Ovary (tissue), 9 donors: ENCODE results near the gene CDC14B. TPM values are rescaled to one million over a fixed set of nuclear protein-coding genes. Genes with fewer than 3 reads are reported as not detected.

Experiments used
- DNase-seq, 5 donors: peaks; one replicate each; pipeline ENCODE4 v3.0.0-alpha.2; 2019 to 2020
- H3K27ac ChIP-seq, 2 donors: fragments of 200-600 bp; one replicate each; pipeline versions ENCODE4 v1.5.1 to v1.8.0; 2019 to 2022
- H3K27me3 ChIP-seq: fragments of 200-600 bp; one replicate; pipeline ENCODE4 v1.8.0; 2022
- H3K36me3 ChIP-seq: fragments of 200-600 bp; sonication (generic); one replicate; pipeline ENCODE4 v1.5.1; 2019
- H3K4me1 ChIP-seq: one replicate; pipeline ENCODE4 v1.8.1; 2013; ENCODE audit warnings: mild to moderate bottlenecking, moderate library complexity; ENCODE audit not compliant: insufficient read depth
- H3K4me3 ChIP-seq: fragments of 200-600 bp; sonication (generic); one replicate; pipeline ENCODE4 v1.5.1; 2017
- H3K9me3 ChIP-seq, 2 donors: fragments of 200-600 bp in 1 of 2; sonication (generic) in 1 of 2; one replicate each; pipeline versions ENCODE4 v1.5.1 to v1.8.1; 2013 to 2019; ENCODE audit warnings: mild to moderate bottlenecking in 1 of 2, moderate library complexity in 1 of 2
- EP300 ChIP-seq: sonication (generic); formaldehyde crosslinking; IDR thresholded peaks from one replicate; pipeline ENCODE4 v1.6.1; 2017; ENCODE audit warnings: antibody characterized with exemption
- POLR2A ChIP-seq: fragments of 450-650 bp; IDR thresholded peaks from one replicate; pipeline ENCODE4 v1.6.1; 2017; ENCODE audit warnings: antibody characterized with exemption, mild to moderate bottlenecking, moderate library complexity
- WGBS, 3 donors: extraction: QIAGEN DNeasy Blood & Tissue Kit in 1 of 3; methylation state at CpG; one replicate each; pipeline versions ENCODE4 v1.1.5 to v1.1.7; 2013 to 2017; 5-methylcytosine and 5-hydroxymethylcytosine counted together
- intact Hi-C, 4 donors: fragments of 100-400 bp; cut with DNase I; formaldehyde crosslinking; loops; one replicate each; pipeline versions ENCODE4 v1.11.0 to v1.15.1; 2022 to 2023
- polyA plus RNA-seq, 2 donors: library from polyadenylated mRNA; stranded (reverse); fragments of 200-250 nt in 1 of 2; fragments of 350-450 nt in 1 of 2; fragmentation: Illumina TruSeq in 1 of 2; extraction: RNeasy Lipid Tissue Mini Kit (QIAGEN cat#74804) in 1 of 2; gene quantifications; one replicate each; pipeline ENCODE4 v1.2.3, GENCODE V29; 2013 to 2014
- total RNA-seq, 7 donors: library from RNA; depleted of rRNA in 2 of 7; stranded (reverse); fragments of >200 nt in 2 of 7; fragmentation: NEBNext Ultra II Directional in 3 of 7; extraction: Animal tissue kit (Norgen Biotek cat#: 25700) in 3 of 7; gene quantifications; one replicate each; pipeline versions ENCODE4 v1.1.0 to v1.2.4, GENCODE V29; 2016 to 2023
- TF ChIP-seq, protein P1 (sequence below), 3 donors: fragments of 450-650 bp in 2 of 3; fragments of 200-600 bp in 1 of 3; IDR thresholded peaks; one replicate each; pipeline versions ENCODE4 v1.5.1 to v1.8.0; 2016 to 2022; ENCODE audit warnings: antibody characterized with exemption in 3 of 3, mild to moderate bottlenecking in 1 of 3
- donor health status: DM: no; HTN: no; CAD: no; lungs with moderate emphysema.
- donor health status: DM: no; HTN: no; CAD: no.
- donor health status: Bipolar disorder and iron deficiency.
- donor health status: DM: yes; HTN: yes; CAD: no.
- donor health status: DM: no; HTN: no; CAD: no.
- donor health status: DM: yes; HTN: yes; CAD: no.

CDC14B gene
- total and polyA plus RNA-seq, 9 donors, result 5.9 to 15.3 (median 11.4) TPM

DNA sequence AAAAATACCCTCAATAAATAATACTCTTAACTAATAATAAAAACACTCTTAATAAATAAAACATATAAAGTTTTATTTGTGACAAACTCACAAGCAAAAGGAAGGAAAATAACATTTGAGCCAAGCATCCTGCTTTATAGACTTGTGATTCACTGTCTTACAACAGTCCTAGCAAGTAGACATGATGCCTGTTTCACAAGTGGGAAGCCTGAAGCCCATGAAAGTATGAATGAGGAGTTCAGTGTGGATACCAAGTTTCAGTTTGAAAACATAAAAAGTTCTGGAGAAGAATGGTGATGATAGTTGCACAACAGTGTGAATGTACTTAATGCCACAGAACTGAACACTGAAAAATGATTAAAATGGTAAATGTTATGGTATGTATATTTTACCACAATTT is 158.8 kb downstream of the CDC14B start:
- intact Hi-C loops, result loop anchor here in 1 of 4 donors (10.0 kb wide), 1 partner anchor 164 kb away; no protein-coding TSS in a partner anchor
- no peak for DNase-seq
- no peaks in the 10 kb centered on the region for H3K36me3 ChIP-seq
- no peak overlapping the region for H3K4me3 ChIP-seq
- no peaks in the 10 kb centered on the region for H3K4me1 ChIP-seq
- H3K9me3 ChIP-seq, result no peaks in the 10 kb centered on the region
- H3K27ac ChIP-seq, result no peak overlapping the region
- no peak for TF ChIP-seq POLR2A
- TF ChIP-seq EP300, result no peak
- TF ChIP-seq, protein P1, sequence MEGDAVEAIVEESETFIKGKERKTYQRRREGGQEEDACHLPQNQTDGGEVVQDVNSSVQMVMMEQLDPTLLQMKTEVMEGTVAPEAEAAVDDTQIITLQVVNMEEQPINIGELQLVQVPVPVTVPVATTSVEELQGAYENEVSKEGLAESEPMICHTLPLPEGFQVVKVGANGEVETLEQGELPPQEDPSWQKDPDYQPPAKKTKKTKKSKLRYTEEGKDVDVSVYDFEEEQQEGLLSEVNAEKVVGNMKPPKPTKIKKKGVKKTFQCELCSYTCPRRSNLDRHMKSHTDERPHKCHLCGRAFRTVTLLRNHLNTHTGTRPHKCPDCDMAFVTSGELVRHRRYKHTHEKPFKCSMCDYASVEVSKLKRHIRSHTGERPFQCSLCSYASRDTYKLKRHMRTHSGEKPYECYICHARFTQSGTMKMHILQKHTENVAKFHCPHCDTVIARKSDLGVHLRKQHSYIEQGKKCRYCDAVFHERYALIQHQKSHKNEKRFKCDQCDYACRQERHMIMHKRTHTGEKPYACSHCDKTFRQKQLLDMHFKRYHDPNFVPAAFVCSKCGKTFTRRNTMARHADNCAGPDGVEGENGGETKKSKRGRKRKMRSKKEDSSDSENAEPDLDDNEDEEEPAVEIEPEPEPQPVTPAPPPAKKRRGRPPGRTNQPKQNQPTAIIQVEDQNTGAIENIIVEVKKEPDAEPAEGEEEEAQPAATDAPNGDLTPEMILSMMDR (IDR thresholded peaks at IDR 0.05), result no peak
- H3K27me3 ChIP-seq, result no peaks in the 10 kb centered on the region

DNA sequence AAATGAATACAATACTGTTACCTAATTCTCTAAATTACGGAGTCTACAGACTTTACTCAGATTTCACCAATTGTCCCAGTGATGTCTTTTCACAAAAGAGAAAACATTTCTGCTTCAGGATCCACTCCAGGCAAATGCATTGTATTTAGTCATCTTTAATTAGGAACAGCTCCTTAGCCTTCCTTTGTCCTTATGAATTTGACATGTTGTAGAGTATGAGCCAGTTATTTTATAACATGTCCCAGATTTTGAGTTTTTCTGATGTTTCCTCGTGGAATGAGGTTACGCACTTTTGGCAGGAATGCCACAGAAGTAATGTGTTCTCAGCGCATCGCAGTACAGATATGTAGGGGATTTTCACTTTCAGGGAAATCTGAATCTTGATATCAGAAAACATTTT is 159.2 kb downstream of the CDC14B start:
- TF ChIP-seq EP300 (no peak), POLR2A (no peak)
- TF ChIP-seq, protein P1 (IDR thresholded peaks at IDR 0.05), result no peak
- Histone ChIP-seq H3K27ac (no peak overlapping the region), H3K9me3 (no peaks in the 10 kb centered on the region), H3K27me3 (no peaks in the 10 kb centered on the region), H3K4me1 (no peaks in the 10 kb centered on the region), H3K4me3 (no peak overlapping the region), H3K36me3 (no peaks in the 10 kb centered on the region)
- 75 to 90% (median 86%) methylated on average over 5 of the region's 5 CpGs for WGBS, 3 donors
- intact Hi-C loops, result loop anchor here in 1 of 4 donors (10.0 kb wide), 1 partner anchor 164 kb away; no protein-coding TSS in a partner anchor
- no peak for DNase-seq

DNA sequence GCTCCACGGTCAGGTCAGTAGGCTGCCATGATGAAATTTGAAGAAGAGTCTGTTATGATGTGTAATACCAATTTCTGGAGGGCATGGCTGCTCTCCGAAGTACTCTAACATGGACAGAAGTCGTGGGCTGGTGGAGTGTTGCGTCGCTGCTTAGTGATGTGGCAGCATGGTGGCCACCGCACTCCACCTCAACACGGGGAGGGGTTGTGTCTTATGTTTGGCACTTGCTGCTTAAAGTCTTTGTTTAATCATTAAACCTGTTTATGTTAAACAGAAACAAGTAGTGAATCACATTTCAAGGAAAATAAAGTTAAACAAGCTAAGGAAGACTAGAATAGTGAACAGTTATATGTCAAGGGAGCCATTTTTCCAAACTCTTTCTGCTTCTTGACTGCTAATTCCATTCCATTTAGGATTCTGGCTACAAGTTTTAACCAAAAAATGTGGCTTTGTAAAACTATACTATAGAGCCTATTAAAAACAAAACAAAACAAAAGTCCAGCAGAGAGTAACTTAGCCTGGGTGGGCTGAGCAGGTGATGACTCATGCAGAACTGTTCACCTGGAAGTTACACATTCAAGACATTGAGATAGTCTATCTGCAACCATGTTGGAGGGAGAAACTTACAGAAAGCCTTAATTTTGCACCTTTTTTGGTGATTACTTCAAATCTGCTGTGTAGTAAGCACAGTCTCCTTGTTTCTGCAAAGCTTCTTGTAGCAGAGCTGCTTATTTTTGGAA is 160.2 kb downstream of the CDC14B start:
- intact Hi-C loops, result loop anchor here in 2 of 4 donors (10.0 kb wide), 2 partner anchors 55 to 165 kb away; no protein-coding TSS in a partner anchor
- DNase-seq, result no peak
- no peaks in the 10 kb centered on the region for H3K4me1 ChIP-seq
- H3K27ac ChIP-seq, result no peak overlapping the region
- no peaks in the 10 kb centered on the region for H3K27me3 ChIP-seq
- 95 to 97% (median 95%) methylated on average over 7 of the region's 7 CpGs for WGBS, 3 donors
- no peak overlapping the region for H3K4me3 ChIP-seq
- TF ChIP-seq POLR2A (no peak), EP300 (no peak)
- TF ChIP-seq, protein P1 (IDR thresholded peaks at IDR 0.05), result no peak
- H3K36me3 ChIP-seq, result no peaks in the 10 kb centered on the region
- no peaks in the 10 kb centered on the region for H3K9me3 ChIP-seq

DNA sequence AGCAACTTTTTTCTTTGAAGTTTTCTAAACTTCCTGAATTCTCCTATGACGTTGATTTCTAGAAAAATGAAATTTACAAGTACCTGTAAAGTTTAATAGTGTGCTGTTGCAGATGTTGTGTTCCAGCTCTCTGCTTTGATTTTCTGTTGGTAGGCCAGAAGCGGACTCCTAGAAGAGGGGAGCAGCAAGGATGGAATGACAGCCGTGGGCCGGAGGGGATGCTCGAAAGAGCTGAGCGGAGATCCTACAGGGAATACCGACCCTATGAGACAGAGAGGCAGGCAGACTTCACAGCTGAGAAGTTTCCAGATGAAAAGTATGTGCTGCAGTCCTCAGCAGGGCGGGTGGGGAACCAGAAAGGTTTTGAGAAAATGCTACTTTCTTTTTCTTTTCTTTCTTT is 161.4 kb downstream of the CDC14B start:
- TF ChIP-seq POLR2A (no peak), EP300 (no peak)
- TF ChIP-seq, protein P1 (IDR thresholded peaks at IDR 0.05), result no peak
- intact Hi-C loops, result loop anchor here in 1 of 4 donors (10.0 kb wide), 1 partner anchor 57 kb away; no protein-coding TSS in a partner anchor
- Histone ChIP-seq H3K9me3 (no peaks in the 10 kb centered on the region), H3K4me1 (no peaks in the 10 kb centered on the region), H3K27me3 (no peaks in the 10 kb centered on the region), H3K27ac (no peak overlapping the region), H3K4me3 (no peak overlapping the region), H3K36me3 (no peaks in the 10 kb centered on the region)
- WGBS, 3 donors, result 92 to 95% (median 94%) methylated on average over 8 of the region's 8 CpGs
- DNase-seq, result no peak
